ENCODE results near the gene GOLGA8B. TPM values are rescaled to one million over a fixed set of nuclear protein-coding genes. Genes with fewer than 3 reads are reported as not detected.
"Not testable (repeated sequence)": the region's sequence is repeated elsewhere in the genome, so short reads cannot be mapped to it uniquely, and the experiment has no call there.

Gene GOLGA8B
- polyA plus RNA-seq, 3 donors from 2014 or later, result 2.5 to 6.3 (median 5.6) TPM

DNA sequence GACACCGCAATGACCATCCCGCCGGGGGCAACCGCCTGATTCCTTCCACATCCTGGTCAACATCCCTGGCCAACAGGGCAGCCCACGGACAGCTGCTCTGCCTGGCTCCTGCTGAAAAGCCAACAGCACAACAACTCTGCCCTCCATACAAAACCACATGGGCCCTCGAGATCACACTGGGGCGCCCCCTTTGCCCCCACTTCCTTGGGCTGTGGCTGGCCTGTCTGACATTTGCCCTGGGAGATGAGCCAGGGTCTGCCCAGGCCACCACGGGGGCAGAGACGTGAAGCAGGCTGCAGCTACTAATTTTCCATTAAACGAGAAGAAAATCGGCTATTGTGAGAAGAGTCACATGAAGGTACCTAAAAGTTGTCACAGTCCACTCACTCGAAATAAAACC, 16.3 kb downstream of the GOLGA8B start:
- not testable (repeated sequence) for H3K27me3 Mint-ChIP-seq (ENCODE audit: low read depth in 3 of 3); H3K4me3 Mint-ChIP-seq; DNase-seq; H3K36me3 Mint-ChIP-seq; H3K9me3 Mint-ChIP-seq; H3K27ac Mint-ChIP-seq
- H3K4me1 Mint-ChIP-seq, result peaks cover 15 to 16% of the 10 kb centered on the region in 2 donors

DNA sequence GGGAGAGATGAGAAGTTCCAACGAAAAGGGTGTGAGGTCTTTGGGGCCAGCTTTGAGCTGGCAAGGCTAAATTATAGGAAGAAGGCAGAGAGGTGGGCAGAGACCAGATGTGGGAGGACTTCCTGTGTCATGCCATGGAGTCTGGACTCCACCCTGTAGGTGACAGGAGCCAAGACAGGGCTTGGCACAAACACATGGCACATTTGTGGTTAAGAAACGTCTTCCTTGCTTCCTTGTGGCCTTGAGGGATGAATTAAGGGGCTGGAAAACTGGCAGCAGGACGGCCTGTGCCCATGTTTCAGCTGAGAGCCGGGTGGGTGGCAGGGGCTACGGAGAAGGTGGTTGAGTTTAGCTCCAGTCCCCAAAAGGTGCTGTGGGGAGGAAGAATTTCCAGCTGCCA, 18.7 kb downstream of the GOLGA8B start:
- not testable (repeated sequence) for H3K27me3 Mint-ChIP-seq (ENCODE audit: low read depth in 3 of 3)
- peak overlapping the region in 1 of 6 donors; percentile 20 for H3K27ac Mint-ChIP-seq

DNA sequence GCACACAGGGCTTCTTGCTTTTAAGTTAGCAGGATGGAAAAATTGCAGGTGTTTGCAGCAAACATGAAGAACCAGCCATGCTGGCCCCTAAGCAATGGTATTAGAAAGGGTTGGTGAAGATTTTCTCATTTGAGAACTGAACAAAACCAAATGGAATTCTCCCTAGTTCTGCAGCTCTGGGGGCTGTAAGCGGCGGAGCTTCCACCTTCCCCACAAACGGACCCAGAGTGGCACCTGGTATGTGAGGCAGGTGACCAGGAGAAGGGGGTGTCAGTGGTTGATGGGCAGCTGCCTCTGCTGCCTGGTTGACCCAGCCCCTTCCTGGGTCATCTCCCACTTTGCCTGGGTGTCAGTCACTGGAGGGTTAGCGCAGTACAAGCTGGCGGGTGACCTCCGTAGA, 22.6 kb downstream of the GOLGA8B start:
- not testable (repeated sequence) for H3K4me1 Mint-ChIP-seq; H3K36me3 Mint-ChIP-seq; H3K27me3 Mint-ChIP-seq (ENCODE audit: low read depth in 3 of 3); H3K27ac Mint-ChIP-seq; DNase-seq; H3K4me3 Mint-ChIP-seq; H3K9me3 Mint-ChIP-seq

More for the DNA sequence above, 18.7 kb downstream of the GOLGA8B start:
- H3K9me3 Mint-ChIP-seq, H3K36me3 Mint-ChIP-seq, DNase-seq, H3K4me3 Mint-ChIP-seq: not testable (repeated sequence)
- peaks cover 8 to 11% of the 10 kb centered on the region in 2 donors for H3K4me1 Mint-ChIP-seq

DNA sequence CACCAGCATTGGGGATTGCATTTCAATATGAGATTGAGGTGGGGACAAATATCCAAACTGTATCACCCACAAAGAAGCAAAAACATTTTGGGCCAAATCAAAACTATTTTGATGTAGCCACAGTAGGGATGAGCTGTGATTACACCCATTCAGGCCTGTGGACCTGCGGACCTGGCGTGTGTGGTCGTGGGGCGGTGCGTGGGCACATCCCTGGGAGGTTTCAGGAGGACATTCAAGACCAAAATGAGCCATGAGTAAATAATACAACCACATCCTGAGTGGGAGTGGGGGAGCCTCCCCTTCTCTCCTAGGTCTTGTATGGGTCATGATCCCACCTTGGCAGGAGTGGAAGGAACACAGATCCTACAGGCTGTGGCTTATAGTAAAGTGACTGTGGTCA, 23.7 kb downstream of the GOLGA8B start:
- DNase-seq; H3K9me3 Mint-ChIP-seq; H3K27ac Mint-ChIP-seq; H3K27me3 Mint-ChIP-seq (ENCODE audit: low read depth in 3 of 3); H3K36me3 Mint-ChIP-seq; H3K4me1 Mint-ChIP-seq; H3K4me3 Mint-ChIP-seq: not testable (repeated sequence)

DNA sequence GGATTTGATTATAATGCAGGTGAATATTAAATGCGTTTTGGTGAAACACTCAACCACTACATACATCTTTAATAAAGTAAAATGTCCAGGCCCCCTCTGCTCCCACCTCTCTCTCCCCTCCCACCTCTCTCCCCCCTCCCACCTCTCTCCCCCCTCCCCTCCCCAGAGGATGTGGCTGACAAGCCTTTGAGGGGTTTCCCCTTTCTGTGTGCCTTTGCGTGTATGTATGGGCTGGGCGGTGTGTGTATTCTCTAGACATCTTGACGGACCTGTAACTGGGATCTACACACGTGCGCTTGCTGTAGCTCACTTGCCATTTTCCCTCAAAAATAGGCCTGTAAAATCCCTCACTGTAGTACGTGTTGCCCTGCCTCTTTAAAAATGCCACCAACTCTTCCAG, 28.3 kb downstream of the GOLGA8B start:
- H3K9me3 Mint-ChIP-seq; H3K27me3 Mint-ChIP-seq (ENCODE audit: low read depth in 3 of 3); H3K4me3 Mint-ChIP-seq; H3K4me1 Mint-ChIP-seq; H3K27ac Mint-ChIP-seq; DNase-seq; H3K36me3 Mint-ChIP-seq: not testable (repeated sequence)

DNA sequence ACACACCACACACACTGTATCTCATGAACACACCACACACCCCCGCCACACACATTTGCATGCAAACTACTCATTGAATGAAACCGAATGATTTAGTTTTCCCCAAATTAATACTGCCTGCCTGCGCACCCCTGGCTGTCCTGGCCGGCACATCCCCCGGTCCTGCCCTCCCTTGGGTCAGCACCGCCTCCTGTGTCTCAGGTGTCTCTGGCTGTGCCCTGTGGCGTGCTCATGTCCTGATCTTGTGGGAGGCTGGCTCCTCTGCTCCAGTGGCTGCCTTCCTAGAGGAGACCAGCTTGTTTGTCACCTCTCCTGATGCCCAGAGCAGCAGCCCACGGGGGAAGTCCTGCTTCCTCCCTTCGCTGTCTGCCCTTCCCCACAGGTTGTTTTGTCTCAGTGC, 28.7 kb downstream of the GOLGA8B start:
- not testable (repeated sequence) for H3K4me1 Mint-ChIP-seq

DNA sequence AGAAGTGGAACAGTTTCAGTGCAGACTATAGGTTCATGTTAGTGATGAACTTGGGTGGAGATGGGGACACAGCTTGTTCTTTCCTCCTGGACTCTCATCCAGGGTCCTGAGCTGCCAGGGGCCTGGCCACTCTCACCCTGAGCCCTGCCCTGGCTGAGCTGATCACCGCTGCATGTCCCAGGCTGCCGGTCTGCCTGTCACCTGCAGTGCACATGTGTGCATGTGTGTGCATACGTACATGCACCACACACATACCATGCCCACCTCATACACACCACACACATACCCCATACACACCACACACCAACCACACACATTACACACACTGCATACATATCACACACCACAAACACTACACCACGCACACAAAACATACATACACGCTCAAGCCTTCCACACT, 29.3 kb downstream of the GOLGA8B start:
- H3K27ac Mint-ChIP-seq, result peak overlapping the region in 1 of 6 donors; percentile 73
- DNase-seq; H3K36me3 Mint-ChIP-seq; H3K4me1 Mint-ChIP-seq; H3K4me3 Mint-ChIP-seq; H3K9me3 Mint-ChIP-seq; H3K27me3 Mint-ChIP-seq (ENCODE audit: low read depth in 3 of 3): not testable (repeated sequence)

More for the DNA sequence above, 28.7 kb downstream of the GOLGA8B start:
- not testable (repeated sequence) for H3K4me3 Mint-ChIP-seq; DNase-seq; H3K9me3 Mint-ChIP-seq; H3K27ac Mint-ChIP-seq; H3K36me3 Mint-ChIP-seq; H3K27me3 Mint-ChIP-seq (ENCODE audit: low read depth in 3 of 3)

DNA sequence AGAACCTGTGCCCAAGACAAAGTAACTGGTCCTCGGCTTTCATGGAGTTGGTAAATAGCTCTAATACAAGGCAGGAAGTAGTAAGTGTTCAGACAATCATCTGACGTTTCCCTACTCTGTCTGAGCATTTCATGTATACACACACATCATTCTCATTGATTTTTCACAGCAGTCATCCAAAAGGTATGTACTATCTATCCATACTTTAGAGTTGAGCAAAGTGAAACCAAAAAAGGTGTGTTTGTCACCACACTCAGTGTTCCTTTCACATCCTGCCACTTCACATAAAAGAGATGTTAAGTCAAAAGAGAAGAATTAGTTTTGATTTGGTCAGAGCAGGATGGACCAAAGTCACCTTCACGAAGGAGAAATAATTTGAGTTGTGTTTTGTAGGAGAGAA, 33.3 kb downstream of the GOLGA8B start:
- H3K27ac Mint-ChIP-seq; H3K36me3 Mint-ChIP-seq; H3K27me3 Mint-ChIP-seq (ENCODE audit: low read depth in 3 of 3); DNase-seq; H3K4me3 Mint-ChIP-seq; H3K9me3 Mint-ChIP-seq; H3K4me1 Mint-ChIP-seq: not testable (repeated sequence)

DNA sequence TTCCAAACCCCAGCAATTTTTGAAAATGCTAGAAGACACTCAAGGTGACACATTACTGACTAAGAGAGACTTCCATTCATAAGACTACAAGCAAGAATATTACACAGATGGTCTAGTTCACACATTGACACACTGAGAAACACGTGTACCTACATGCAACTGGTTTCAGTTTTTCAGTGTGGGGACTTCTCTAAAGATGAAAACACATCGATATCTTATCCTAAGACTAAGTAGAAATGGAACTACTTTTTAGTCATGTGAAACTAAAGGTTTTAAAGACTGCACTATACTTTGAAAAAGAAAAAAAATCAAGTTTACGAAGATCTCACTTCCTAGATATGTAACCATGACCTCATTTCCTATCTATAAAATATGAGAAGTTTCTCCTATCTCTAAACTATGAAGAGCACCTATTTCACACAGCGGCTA, 34.1 kb downstream of the GOLGA8B start:
- not testable (repeated sequence) for H3K36me3 Mint-ChIP-seq; H3K4me3 Mint-ChIP-seq; H3K4me1 Mint-ChIP-seq; H3K9me3 Mint-ChIP-seq; H3K27ac Mint-ChIP-seq; DNase-seq; H3K27me3 Mint-ChIP-seq (ENCODE audit: low read depth in 3 of 3)

DNA sequence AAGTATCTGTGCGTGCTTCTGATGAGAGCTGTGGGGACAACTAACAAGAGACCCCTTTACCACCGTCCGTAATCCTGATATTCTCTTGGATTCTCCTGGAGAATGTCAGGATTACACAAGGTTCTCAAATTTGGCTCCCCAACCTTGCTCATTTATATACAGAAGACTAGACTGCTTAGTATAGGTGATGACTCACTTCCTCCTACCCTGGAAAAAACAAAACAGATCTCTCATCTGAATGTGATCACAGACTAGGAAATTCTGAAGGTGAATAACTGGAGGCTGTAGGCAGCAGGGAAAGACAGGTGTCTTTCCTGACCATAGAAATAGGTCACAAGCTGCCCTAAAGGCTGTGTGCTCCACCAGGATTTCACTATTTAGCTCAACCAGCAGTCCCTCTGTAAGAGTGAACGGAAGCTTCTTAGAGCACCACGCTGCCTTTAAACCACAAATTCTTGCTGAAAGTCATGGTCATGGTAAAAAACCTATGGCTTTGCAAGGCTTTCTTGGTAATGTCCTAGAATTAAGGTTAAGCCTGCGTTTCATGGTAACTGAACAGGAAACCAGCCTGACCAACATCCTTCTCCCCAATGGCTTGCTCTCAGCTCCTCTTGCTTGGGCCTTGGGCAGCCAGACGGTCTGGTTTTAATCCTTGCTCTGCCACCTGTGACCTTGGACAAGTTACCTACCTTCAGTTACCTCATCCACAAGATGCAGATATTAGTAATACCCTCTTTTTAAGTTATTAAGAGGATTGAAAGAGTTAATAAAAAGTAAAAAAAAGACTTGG, 39.4 kb downstream of the GOLGA8B start:
- not testable (repeated sequence) for H3K27me3 Mint-ChIP-seq (ENCODE audit: low read depth in 3 of 3); H3K4me3 Mint-ChIP-seq; H3K4me1 Mint-ChIP-seq; H3K36me3 Mint-ChIP-seq; H3K27ac Mint-ChIP-seq; DNase-seq; H3K9me3 Mint-ChIP-seq

DNA sequence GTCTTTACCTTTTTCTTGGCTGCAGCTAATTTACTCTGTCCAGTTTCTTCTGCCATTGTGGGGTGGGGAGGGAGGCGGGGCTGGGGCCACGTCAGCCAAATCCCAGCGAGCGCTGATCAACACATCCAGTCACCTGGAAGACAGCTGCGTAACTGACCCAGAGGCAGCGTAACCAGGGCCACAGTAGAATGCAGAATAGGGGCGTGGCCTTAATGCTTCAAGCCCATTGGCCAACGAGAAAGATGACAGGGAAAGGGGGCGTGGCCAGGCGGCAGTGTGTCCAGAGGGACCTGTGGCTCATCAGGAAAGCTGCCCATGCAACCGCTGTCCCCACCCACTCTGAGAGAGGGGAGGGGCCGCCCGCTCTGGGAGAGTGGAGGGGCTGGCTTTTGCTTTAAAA, 47.6 kb downstream of the GOLGA8B start:
- not testable (repeated sequence) for H3K4me3 Mint-ChIP-seq; H3K36me3 Mint-ChIP-seq; H3K4me1 Mint-ChIP-seq; DNase-seq; H3K9me3 Mint-ChIP-seq; H3K27me3 Mint-ChIP-seq (ENCODE audit: low read depth in 3 of 3); H3K27ac Mint-ChIP-seq

Other genes starting within 250 kb of the GOLGA8B start
- gene SLC12A6, start 245.9 kb downstream of the GOLGA8B start, polyA plus RNA-seq, result 1 to 10 TPM in 2 of 3 donors, under 1 TPM in 1; 0.35 to 7.8 (median 3.3) TPM
- gene NOP10, start 240.5 kb downstream of the GOLGA8B start, polyA plus RNA-seq, result 100 to 1,000 TPM; 350 to 457 (median 379) TPM
- not detected for gene NUTM1, start 240.3 kb downstream of the GOLGA8B start, polyA plus RNA-seq
- 1 to 10 TPM; 7.0 to 9.2 (median 7.3) TPM for gene LPCAT4, start 216.5 kb downstream of the GOLGA8B start, polyA plus RNA-seq
- under 1 TPM; 0.73 to 0.98 (median 0.84) TPM for gene GOLGA8A, start 145.8 kb downstream of the GOLGA8B start, polyA plus RNA-seq
- not detected for gene GJD2, start 171.3 kb upstream of the GOLGA8B start, polyA plus RNA-seq
- not detected for gene ACTC1, start 211.9 kb upstream of the GOLGA8B start, polyA plus RNA-seq

All from immature natural killer cell (primary cell).